Activated CD8-positive, alpha-beta memory T cell treated with anti-CD3 and anti-CD28 coated beads, Interleukin-2, amount 50 U/mL, for 4 hours (primary cell): ENCODE results near the gene NR4A2.

Source experiments
- DNase-seq: peaks from one replicate; pipeline ENCODE4 v3.0.0-alpha.2; 2020

The NR4A2 gene

GRCh38 chr2:156339865-156340264 is 7.3 kb upstream of the NR4A2 start:
- DNase-seq, result no peak

GRCh38 chr2:156339110-156339847 is 6.8 kb upstream of the NR4A2 start:
- no peak for DNase-seq

- no peak for DNase-seq
These were observed 6.1 kb upstream of the NR4A2 start for GRCh38 chr2:156338578-156338977.

- peak; percentile 91 for DNase-seq
These were observed 2.3 kb upstream of the NR4A2 start for GRCh38 chr2:156334496-156335478.

- DNase-seq, result no peak
These were observed 1.5 kb upstream of the NR4A2 start for GRCh38 chr2:156333951-156334495.

GRCh38 chr2:156333274-156333950 is 891 bp upstream of the NR4A2 start:
- peak; percentile 59 for DNase-seq

GRCh38 chr2:156332284-156332533 is 312 bp downstream of the NR4A2 start:
- no peak for DNase-seq

- DNase-seq, result peak; percentile 28
These were observed 793 bp downstream of the NR4A2 start for GRCh38 chr2:156331572-156332283.

GRCh38 chr2:156329927-156330726 is 2.4 kb downstream of the NR4A2 start:
- no peak for DNase-seq

- DNase-seq, result peak; percentile 24
These were observed 3.2 kb downstream of the NR4A2 start for GRCh38 chr2:156329031-156329926.

- no peak for DNase-seq
These were observed 4.5 kb downstream of the NR4A2 start for GRCh38 chr2:156327835-156328695.

- no peak for DNase-seq
These were observed 5.9 kb downstream of the NR4A2 start for GRCh38 chr2:156326526-156327095.

GRCh38 chr2:156325688-156326525 is 6.6 kb downstream of the NR4A2 start:
- no peak for DNase-seq

- no peak for DNase-seq
These were observed 8.8 kb downstream of the NR4A2 start for GRCh38 chr2:156323754-156324153.

GRCh38 chr2:156322686-156323231 is 9.8 kb downstream of the NR4A2 start:
- peak; percentile 18 for DNase-seq

GRCh38 chr2:156322051-156322685 is 10.4 kb downstream of the NR4A2 start:
- DNase-seq, result peak; percentile 17

- peak; percentile 46 for DNase-seq
These were observed 11.1 kb downstream of the NR4A2 start for GRCh38 chr2:156321243-156321904.
